Glomerular endothelial cell (primary cell): Measurements from ENCODE around the gene P2RX7. TPM values are rescaled to one million over a fixed set of nuclear protein-coding genes. Genes with fewer than 3 reads are reported as not detected.
"Not testable (repeated sequence)": the region's sequence is repeated elsewhere in the genome, so short reads cannot be mapped to it uniquely, and the experiment has no call there.

Experiments used
- DNase-seq: peaks from one replicate; pipeline ENCODE4 v3.0.0-alpha.2; 2011; ENCODE audit warnings: low read depth, low spot score; ENCODE audit errors: extremely low read depth
- total RNA-seq: library from RNA; depleted of rRNA; stranded (reverse); fragments of >200 nt; gene quantifications from 2 replicates; pipeline ENCODE4 v1.2.3, GENCODE V29; 2015

Gene P2RX7
- total RNA-seq, 1 donor from 2014 or later, result 2.6 TPM

DNA sequence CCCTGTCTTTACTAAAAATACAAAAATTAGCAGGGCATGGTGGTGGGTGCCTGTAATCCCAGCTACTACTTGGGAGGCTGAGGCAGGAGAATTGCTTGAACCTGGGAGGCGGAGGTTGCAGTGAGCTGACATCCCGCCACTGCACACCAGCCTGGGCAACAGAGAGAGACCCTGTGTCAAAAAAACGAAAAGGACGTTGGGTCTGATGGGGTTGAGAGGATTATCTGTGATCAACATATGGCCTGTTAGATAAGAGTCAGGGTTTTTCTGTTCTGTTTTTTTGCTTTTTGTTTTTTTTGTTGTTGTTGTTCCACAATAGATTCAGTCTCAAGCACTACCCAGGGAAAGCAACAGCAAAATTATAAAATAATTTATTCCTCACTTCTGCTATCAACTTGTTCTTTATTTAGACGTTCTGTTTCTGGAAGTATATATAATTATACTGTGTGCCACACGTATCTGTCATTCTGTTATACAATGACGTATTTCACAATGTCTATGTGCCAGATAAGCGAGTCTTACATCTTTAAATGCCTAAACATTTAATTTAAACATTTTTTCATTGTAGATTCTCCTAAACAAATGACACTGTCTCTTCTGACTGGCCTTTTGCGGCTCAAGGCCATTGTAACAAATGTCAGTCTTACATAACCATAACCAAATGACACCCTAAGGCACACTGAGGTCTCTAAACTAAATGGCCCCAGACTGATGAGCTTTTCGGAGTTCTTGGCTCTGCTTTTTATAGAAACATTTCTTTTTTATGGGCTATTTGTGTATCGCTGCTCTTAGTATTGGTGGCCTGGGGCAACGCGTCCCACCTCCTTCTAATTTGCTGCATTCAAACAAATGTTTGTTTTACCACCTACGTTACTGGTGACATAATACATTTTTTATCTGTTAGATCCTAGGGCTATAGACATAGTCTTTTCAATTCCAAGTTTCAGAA, 70.0 kb downstream of the P2RX7 start:
- no peak for DNase-seq

DNA sequence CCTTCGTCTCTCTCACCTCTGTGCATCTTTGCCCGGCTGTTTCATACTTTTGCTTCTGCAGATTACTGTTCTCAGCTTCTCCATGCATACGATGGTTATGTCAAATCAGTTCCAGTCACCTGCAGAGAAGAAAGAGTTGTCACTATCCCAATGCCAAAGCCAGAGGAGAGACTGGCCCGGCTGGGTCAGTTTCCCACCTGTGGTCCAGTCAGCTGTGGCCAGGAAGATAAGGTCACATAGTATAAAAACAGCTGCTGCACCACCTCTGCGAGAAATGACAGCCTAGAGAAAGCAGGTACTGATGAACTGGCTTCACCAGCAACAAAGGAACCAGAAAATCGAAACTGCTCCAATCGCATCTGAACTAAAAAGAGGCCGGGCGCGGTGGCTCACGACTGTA, 70.8 kb downstream of the P2RX7 start:
- no peak for DNase-seq

DNA sequence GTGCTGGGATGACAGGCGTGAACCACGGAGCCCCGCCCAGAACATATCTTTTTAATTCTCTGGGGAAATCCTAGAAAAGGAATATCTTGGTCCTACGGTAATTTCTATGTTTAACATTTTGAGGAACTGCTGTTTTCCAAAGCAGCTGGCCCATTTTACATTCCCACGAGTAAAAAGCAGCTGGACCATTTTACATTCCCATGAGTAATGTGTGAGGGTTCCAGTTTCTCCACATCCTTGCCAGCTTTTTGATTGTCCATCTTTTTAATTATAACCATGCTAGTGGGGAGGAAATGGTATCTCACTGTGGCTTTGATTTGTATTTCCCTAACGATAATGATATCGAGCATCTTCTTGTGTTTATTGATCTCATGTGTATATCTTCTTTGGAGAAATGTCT, 72.8 kb downstream of the P2RX7 start:
- no peak for DNase-seq

DNA sequence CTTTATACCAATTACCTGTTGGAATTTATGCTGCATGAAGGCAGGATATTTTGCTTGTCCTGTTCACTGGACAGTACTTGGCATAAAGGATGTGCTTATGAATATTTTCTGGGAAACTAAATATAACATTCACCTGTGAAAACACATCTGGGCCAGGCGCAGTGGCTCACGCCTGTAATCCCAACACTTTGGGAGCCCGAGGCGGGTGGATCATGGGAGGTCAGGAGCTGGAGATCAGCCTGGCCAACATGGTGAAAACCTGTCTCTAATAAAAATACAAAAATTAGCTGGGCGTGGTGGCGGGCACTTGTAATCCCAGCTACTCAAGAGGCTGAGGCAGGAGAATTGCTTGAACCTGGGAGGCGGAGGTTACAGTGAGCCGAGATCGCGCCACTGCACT, 75.9 kb downstream of the P2RX7 start:
- not testable (repeated sequence) for DNase-seq

DNA sequence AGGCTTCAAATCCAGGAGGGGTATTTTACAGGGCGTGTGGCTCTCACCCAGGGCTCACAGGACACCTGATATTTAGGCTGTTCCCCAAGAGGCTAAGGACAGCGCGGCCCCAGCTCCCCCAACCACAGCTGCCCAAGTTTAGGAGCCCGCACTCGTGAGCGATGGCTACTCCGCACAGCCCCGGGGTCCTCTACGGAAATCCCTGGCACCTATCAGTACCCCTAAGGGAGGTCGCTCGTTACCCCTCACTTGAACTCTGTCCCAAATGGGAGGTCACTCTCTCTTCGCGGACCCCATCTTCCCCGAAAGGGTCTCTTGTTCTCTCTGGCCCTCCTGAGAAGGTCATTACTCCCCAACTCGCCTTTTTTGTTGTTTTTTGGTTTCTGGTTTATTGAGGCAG, 76.5 kb downstream of the P2RX7 start:
- no peak for DNase-seq

DNA sequence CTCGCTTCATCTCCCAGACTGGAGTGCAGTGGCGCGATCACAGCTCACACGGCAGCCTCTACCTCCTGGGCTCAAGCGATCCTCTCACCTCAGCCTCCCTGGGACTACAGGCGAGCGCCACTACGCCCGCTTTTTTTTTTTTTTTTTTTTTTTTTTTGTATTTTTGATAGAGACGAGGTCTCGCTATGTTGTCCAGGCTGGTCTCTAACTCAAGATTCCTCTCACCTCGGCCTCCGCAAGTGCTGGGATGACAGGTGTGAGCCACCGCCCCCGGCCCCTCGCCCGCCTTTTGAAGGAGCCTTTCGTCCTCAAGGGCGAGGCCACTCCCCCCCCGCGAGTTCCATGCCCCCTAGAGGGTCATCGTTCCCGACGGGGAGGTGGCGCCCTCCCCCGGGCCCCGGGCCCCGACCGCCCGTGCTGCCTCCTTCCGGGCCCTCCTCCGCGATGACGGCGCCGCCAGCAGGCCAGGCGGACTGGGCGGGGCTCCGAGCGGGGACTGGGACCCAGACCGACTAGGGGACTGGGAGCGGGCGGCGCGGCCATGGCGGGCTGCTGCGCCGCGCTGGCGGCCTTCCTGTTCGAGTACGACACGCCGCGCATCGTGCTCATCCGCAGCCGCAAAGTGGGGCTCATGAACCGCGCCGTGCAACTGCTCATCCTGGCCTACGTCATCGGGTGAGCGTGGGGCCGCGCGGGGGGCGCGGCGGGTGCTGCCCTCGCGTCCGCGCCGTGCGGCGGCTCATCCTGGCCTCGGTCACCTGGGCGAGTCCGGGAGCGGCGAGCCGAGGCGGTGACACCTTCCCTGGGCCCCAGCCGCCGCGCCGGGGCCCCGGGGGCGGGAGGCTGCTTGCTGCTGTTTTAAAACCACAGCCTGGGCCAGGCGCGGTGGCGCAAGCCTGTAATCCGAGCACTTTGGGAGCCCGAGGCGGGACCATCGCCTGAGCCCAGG, 77.2 kb downstream of the P2RX7 start, which contains the start of gene P2RX4:
Gene P2RX4, plus strand, starts transcription at position 506 of the 949 bp plus-strand sequence. Its CDS starts 36 bp downstream, at position 542.
- DNase-seq, result no peak

DNA sequence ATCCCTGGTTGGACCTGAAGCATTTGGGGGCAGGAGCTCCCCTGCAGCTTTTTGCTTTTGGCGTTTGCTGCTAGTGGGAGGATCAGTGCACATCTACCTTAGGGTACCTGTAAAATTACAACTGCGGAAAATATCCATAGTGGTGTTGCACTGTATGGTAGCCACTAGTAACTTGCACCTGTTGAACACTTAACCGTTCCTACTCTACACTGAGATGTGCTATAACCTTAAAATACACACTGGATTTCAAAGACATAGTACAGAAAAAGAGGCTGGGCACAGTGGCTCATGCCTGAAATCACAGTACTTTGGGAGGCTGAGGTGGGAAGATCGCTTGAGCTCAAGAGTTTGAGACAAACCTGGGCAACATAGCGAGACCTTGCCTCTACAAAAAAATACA, 80.2 kb downstream of the P2RX7 start:
- no peak for DNase-seq

DNA sequence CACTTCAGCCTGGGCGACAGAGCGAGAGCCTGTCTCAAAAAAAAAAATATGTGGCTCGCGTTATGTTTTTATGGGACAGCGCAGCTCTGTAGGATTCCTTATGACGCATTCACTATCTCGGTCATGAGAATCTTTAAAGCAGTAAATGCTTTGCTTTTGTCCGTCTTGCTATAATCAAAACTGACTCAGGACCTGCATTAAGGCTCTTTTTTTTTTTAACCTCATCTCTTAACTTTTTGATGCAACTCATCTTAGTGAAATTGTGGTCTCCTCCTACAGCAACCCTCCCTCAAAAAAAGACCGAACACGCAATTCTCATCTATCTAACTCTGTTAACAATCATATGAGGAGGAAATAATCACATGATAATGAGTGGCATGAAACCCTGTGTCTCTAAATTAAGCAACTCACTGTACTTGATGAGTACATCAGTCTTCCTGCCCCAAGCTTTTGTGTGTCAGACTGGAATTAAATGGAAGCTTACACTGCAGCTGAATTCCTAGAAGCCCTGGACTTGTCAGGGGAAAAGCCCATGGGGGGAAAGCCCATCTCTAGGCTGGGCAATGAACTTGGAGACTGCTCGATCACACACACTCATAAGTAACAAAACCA, 81.6 kb downstream of the P2RX7 start:
- no peak for DNase-seq

DNA sequence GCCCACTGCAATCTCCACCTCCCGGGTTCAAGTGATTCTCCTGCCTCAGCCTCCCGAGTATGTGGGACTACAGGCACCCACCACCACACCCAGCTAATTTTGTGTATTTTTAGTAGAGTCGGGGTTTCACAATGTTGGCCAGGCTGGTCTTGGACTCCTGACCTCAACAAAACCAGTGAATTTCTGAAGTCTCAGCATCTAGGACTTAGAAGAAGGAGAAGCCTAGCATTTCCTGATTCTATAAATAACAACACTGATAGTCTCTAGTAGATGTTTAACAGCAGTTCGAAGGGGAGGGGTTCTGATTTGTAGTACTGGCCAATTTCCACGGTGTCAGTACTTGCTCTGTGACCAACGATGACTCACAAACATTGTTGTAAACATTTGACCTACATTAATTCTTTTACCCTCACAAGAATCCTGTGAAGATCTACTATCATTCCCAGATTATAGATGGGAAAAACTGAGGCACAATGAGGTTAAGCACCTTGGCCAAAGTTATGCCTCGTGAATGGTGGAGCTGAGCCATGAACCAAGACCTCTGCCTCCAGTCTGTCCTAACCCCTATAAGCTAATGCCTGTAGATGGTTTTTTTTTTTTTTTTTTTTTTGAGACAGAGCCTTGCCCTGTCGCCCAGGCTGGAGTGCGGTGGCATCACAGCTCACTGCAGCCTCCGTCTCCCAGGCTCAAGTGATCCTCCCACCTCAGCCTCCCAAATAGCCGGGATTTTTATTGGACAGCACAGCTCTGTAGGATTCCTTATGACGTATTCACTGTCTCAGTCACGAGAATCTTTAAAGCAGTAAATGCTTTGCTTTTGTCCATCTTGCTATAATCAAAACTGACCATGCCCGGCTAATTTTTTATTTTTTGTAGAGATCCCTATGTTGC, 82.4 kb downstream of the P2RX7 start:
- DNase-seq, result peak; percentile 62

DNA sequence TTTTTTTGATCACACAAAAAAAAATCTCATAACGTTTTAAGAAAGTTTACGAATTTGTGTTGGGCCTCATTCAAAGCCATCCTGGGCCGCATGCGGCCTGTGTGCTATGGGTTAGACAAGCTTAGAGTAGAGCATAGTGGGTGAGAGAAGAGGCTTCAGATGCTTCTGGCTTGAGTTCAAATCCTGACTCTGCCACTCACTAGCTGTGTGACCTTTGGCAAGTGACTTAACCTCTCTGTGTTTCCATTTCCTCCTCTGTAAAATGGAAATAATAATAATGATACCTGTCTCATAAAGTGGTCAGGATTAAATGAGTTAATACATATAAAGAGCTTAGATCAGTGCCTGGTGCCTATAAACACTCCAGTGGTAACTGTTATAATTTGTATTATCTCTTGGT, 83.4 kb downstream of the P2RX7 start:
- no peak for DNase-seq

DNA sequence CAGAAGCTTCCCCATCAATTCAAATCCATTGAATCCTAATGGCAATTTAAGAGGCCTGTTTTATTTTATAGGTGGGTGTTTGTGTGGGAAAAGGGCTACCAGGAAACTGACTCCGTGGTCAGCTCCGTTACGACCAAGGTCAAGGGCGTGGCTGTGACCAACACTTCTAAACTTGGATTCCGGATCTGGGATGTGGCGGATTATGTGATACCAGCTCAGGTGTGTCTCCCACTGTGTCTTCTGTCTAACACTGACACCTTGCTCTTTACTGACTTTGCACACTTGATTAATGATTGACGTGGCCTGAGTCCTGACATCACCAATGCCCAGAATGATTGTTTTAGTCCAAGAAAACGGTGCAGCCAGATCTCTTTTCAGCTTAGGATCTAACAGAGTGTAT, 84.4 kb downstream of the P2RX7 start:
- DNase-seq, result no peak

DNA sequence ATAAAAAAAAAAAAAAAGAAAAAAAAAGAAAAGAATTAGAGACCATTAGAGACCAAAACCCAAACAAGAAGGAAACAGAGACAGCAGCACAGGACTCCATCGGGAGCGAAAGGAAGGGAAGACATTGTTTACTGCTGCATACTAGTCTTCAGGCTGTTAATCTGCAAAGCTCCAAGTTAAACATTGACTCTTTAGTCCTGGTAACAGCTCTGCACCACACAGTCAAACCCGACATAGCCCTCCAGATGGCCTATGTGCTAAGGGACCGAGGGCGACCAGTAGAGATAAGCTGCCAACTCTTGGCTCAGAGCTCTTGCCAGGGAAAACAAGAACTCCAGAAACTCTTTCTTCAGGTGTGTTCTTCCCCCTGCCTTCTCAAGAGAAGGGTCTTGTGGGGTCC, 85.1 kb downstream of the P2RX7 start:
- DNase-seq, result no peak

DNA sequence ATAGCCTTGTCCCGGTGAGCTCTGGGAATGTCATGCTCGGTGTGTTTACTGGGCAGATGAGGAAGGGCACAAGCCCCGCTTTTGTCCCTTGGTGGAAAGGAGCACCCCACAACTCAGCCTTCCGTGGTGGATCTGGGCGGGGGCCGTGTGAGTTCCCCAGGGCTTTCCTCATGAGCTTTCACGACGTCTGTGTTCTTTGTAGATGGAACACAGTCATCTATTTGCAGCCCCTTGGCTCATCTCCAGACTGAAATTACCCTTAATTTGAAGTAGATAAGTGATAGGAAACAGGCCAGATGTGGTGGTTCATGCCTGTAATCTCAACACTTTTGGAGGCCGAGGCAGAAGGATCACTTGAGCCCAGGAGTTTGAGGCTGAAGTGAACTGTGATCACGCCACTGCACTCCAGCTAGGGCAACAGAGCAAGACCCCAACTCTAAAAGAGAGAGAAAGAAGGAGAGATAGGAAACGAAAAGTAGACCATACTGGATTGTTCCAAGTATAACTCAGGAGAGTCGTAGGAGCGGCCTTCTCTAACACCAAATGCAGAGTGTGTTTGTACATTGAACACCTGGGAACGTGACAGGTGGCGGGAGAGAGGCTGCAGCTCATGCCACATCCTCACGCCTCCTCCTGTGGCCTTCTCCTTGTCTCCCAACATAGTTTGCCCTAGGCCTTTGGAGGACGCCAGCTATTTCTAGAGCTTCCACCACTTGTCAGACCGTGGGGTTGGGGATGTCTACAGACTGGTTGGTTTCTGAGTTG, 86.1 kb downstream of the P2RX7 start:
- DNase-seq, result no peak

DNA sequence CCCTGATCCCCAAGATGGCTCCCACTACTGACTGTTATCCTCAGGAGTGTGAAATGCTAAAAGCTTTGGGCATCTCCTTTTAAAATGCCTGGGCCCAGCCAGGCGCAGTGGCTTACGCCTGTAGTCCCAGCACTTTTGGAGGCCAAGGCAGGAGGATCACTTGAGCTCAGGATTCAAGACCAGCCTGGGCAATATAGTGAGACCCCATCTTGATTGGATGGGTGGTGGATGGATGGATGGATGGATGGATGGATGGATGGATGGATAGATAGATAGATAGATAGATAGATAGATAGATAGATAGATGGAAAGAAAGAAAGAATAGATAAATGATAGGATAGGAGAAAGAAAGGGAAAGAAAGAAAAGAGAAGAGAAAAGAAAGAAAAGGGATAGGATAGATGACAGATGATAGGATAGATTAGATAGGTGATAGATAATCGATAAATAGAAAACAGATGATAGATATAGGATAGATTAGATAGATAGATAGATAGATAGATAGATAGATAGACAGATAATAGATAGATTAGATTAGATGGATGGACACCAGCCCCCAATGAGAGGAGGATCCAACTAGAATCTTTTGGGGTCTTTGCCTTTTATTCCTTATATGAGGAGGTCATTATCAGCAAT, 86.8 kb downstream of the P2RX7 start:
- DNase-seq, result no peak

DNA sequence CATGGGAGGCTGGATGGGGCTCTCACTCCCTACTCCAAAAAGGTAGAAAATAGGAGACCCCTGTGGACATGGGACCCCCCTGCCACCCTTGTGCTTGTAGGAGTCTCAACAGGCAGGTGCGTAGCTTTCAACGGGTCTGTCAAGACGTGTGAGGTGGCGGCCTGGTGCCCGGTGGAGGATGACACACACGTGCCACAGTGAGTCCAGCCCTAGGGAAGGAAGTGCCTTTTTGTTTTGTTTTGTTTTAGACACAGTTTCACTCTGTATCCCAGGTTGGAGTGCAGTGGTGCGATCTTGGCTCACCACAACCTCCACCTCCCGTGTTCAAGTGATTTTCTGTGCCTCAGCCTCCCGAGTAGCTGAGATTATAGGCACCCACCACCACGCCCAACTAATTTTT, 90.2 kb downstream of the P2RX7 start:
- DNase-seq, result no peak

DNA sequence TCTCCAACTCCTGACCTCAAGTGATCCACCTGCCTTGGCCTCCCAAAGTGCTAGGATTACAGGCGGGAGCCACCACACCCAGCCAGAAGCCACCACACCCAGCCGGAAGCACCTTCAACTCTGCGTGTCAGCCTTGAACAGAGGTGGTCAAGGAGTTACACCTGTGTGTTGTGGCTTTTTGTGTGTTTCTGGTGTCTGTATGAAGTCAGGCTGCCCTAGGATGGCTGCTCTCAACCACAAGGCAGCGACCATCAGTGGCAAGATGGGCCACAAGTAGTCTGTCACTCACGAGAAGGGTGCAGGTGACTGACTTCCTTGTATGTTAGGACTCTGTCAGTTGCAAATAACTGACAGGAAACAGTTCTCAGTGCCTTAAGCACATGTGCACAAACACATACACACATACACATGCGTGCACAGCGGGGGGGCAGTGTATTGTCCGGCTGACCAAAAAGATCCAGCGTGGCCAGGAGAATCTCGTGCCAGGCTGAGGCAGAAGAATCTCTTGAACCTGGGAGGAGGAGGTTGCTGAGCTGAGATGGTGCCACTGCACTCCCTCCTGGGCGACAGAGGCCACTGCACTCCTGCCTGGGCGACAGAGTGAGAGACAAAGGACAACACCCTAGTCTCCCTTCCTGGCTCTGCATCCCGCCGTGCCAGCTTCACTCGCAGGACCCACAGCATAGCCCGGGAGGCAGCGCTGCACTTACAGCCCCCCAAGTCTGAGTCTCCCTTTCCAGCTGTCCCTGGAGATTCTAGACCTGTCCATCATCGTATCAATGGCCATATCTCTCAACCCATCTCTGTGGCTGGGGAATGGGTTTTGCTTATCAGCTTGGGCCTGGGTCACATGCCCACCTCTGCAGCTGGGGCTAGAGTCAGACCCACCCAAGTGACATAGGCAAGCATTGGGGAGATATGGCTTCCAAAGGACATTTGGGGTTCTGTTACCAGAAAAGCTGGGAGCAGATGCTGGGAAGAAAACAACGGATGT, 90.9 kb downstream of the P2RX7 start:
- DNase-seq, result no peak

DNA sequence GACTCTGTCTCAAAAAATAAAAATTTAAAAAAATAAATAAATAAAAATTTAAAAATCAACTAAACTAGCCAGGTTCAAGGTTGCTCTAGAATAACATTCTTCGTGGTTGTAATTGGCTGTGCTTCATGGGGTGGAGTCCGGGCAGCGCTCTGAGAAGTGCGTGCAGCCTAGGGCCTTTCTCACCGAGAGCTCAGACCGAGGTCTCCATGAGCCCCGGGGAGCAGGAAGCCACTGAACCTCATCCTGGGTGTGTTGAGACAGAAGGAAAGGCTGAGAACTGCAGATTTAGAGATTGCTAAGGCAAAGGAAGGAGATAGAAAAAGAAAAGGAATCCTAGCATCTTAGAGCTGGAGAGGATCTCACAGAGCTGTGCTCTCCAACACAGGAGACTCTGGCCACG, 91.9 kb downstream of the P2RX7 start:
- DNase-seq, result no peak

DNA sequence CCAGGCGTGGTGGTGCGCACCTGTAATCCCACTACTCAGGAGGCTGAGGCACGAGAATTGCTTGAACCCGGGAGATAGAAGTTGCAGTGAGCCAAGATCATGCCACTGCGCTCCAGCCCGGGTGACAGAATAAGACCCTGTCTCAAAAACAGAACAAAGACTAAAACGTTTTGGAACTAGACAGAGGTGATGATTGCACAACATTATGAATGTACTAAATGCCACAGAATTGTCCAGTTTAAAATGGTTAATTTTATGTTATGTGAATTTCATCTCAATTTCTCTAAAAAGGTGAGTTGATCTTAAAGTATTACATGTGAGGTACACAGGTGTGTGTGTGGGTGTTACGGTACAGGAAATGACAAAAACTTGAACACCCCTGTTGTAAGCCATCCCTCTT, 93.7 kb downstream of the P2RX7 start:
- no peak for DNase-seq
